ENCODE data around the gene SMYD3.

- TF ChIP-seq, protein P1, sequence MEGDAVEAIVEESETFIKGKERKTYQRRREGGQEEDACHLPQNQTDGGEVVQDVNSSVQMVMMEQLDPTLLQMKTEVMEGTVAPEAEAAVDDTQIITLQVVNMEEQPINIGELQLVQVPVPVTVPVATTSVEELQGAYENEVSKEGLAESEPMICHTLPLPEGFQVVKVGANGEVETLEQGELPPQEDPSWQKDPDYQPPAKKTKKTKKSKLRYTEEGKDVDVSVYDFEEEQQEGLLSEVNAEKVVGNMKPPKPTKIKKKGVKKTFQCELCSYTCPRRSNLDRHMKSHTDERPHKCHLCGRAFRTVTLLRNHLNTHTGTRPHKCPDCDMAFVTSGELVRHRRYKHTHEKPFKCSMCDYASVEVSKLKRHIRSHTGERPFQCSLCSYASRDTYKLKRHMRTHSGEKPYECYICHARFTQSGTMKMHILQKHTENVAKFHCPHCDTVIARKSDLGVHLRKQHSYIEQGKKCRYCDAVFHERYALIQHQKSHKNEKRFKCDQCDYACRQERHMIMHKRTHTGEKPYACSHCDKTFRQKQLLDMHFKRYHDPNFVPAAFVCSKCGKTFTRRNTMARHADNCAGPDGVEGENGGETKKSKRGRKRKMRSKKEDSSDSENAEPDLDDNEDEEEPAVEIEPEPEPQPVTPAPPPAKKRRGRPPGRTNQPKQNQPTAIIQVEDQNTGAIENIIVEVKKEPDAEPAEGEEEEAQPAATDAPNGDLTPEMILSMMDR (IDR thresholded peaks at IDR 0.05): no peak
- no peak for TF ChIP-seq POLR2A (IDR thresholded peaks at IDR 0.05)
- no peak for TF ChIP-seq EP300 (IDR thresholded peaks at IDR 0.05)
These were observed 759 bp downstream of the SMYD3 start for GRCh38 chr1:246506367-246506673.
